Adrenal gland (tissue), 5 donors: ENCODE data around the gene FCF1.

ENCODE experiments used
- POLR2A ChIP-seq, 2 donors: fragments of 450-650 bp; IDR thresholded peaks; one replicate each; pipeline ENCODE4 v1.6.1; 2017; ENCODE audit warnings: antibody characterized with exemption in 2 of 2, mild to moderate bottlenecking in 2 of 2, moderate library complexity in 1 of 2
- TF ChIP-seq, protein P1 (sequence below), 6 experiments: fragments of 450-650 bp in 4 of 6; fragments of 200-600 bp in 2 of 6; sonication (generic) in 1 of 6; IDR thresholded peaks; 1 replicate in 5 of 6; 2 replicates in 1 of 6; pipeline versions ENCODE4 v1.5.1 to v1.8.0; 2016 to 2021; ENCODE audit warnings: antibody characterized with exemption in 6 of 6, mild to moderate bottlenecking in 2 of 6, moderate library complexity in 1 of 6
- donor health status: DM: no; HTN: no; CAD: no.

DNA sequence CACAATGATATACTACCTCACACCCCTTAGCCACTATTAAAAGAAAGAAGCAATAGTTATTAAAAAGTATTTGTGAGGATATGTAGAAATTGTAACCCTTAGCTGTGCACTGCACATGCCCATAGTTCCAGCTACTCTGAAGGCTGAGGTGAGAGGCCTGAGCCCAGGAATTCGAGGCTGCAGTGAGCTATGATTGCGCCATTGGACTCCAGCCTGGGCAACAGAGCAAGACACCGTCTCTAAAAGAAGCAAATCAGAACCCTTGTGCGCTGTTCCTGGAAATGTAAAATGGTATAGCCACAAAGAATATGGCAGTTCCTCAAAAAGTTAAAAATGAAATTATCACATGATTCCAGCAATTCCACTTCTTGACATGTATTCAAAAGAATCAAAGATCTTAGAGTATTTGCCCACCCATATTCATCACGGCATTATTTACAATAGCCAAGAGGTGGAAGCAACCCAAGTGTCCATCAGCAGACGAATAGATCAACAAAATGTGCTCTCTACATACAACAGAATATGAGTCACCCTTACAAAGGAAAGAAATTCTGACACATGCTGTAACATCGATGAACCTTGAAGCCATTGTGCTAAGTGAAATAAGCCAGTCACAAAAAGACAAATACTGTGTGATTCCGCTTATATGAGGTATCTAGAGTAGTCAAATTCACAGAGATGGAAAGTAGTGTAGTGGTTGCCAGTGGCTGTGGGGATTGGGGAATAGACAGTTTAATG lies 26.5 kb downstream of the FCF1 start:
- TF ChIP-seq, protein P1, sequence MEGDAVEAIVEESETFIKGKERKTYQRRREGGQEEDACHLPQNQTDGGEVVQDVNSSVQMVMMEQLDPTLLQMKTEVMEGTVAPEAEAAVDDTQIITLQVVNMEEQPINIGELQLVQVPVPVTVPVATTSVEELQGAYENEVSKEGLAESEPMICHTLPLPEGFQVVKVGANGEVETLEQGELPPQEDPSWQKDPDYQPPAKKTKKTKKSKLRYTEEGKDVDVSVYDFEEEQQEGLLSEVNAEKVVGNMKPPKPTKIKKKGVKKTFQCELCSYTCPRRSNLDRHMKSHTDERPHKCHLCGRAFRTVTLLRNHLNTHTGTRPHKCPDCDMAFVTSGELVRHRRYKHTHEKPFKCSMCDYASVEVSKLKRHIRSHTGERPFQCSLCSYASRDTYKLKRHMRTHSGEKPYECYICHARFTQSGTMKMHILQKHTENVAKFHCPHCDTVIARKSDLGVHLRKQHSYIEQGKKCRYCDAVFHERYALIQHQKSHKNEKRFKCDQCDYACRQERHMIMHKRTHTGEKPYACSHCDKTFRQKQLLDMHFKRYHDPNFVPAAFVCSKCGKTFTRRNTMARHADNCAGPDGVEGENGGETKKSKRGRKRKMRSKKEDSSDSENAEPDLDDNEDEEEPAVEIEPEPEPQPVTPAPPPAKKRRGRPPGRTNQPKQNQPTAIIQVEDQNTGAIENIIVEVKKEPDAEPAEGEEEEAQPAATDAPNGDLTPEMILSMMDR (IDR thresholded peaks at IDR 0.05), result no peak
- no peak for TF ChIP-seq POLR2A (IDR thresholded peaks at IDR 0.05)
